Mucosa of rectum (tissue), 2 donors: ENCODE results near the gene ACSM2B.
"Not testable (repeated sequence)": the region's sequence is repeated elsewhere in the genome, so short reads cannot be mapped to it uniquely, and the experiment has no call there.

Experiments
- H3K27ac ChIP-seq, 2 donors: one replicate each; pipeline ENCODE4 v1.7.0; 2013; ENCODE audit warnings: inconsistent platforms in 2 of 2, low read depth in 2 of 2, low read length in 2 of 2
- H3K27me3 ChIP-seq, 2 donors: one replicate each; pipeline ENCODE4 v1.7.0; 2013; ENCODE audit warnings: low read length in 2 of 2; ENCODE audit not compliant: control insufficient read depth in 2 of 2, insufficient read depth in 2 of 2
- H3K36me3 ChIP-seq, 2 donors: one replicate each; pipeline ENCODE4 v1.7.0; 2013; ENCODE audit warnings: low read length in 2 of 2; ENCODE audit not compliant: control insufficient read depth in 2 of 2, insufficient read depth in 2 of 2
- H3K4me1 ChIP-seq, 2 donors: one replicate each; pipeline ENCODE4 v1.7.0; 2013; ENCODE audit warnings: low read length in 2 of 2, mild to moderate bottlenecking in 1 of 2; ENCODE audit not compliant: control insufficient read depth in 2 of 2, insufficient read depth in 2 of 2
- H3K4me3 ChIP-seq, 2 donors: one replicate each; pipeline ENCODE4 v1.7.0; 2013; ENCODE audit warnings: low read length in 2 of 2
- H3K9ac ChIP-seq, 2 donors: one replicate each; pipeline ENCODE4 v1.7.0; 2013; ENCODE audit warnings: low read length in 2 of 2, low read depth in 1 of 2, mild to moderate bottlenecking in 1 of 2
- H3K9me3 ChIP-seq, 2 donors: one replicate each; pipeline ENCODE4 v1.7.0; 2013; ENCODE audit warnings: low read length in 2 of 2; ENCODE audit not compliant: control insufficient read depth in 2 of 2
- donor health status: healthy.
- donor health status: Normal muscosa, but diverticular disease.

The ACSM2B gene

DNA sequence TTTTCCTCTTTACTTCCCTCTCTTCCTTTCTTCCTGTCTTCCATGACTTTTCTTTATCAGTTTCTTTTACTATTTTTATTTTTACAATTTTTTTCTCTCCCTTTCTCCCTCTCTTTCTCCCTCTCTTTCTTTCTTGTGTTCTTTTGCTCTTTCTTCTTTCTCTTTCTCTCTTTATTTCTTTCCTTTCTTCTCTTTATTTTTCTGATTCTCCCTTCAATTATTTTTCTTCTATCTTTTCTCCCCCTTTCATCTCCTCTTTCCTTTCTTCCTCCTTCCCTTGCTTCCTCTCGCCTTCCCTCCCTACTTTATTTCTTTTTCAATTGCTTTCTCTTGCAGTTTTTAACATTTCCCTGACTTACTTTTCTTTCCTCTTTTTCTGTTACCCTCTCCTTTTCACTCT, 39.5 kb downstream of the ACSM2B start:
- H3K27me3 ChIP-seq, H3K36me3 ChIP-seq, H3K9ac ChIP-seq, H3K4me1 ChIP-seq, H3K4me3 ChIP-seq, H3K9me3 ChIP-seq, H3K27ac ChIP-seq: not testable (repeated sequence)

DNA sequence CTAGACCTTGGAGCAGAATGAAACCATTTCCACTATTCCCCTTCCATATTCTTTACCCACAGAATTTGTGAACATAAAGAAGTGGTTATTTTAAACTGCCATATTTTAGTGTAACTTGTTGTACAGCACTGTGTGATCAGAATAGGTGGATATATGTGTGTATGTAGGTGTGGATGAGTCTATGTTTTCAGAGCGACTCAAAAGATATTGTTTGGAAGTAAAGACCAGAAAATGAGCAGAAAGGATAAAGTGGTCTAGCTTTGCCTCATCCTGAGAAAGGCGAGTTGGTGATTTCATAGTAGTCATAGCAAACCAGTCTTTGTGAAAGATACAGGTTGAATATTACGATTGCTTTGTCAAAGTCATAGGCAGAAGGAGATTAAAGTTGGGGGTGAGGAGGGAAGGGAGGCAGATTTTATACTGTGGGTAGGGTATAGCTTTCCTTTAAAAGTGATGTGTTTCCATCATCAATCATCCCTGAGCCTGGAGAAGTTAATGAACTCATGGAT, 43.8 kb downstream of the ACSM2B start:
- not testable (repeated sequence) for H3K27me3 ChIP-seq, H3K27ac ChIP-seq, H3K9me3 ChIP-seq, H3K4me1 ChIP-seq, H3K9ac ChIP-seq, H3K36me3 ChIP-seq, H3K4me3 ChIP-seq

DNA sequence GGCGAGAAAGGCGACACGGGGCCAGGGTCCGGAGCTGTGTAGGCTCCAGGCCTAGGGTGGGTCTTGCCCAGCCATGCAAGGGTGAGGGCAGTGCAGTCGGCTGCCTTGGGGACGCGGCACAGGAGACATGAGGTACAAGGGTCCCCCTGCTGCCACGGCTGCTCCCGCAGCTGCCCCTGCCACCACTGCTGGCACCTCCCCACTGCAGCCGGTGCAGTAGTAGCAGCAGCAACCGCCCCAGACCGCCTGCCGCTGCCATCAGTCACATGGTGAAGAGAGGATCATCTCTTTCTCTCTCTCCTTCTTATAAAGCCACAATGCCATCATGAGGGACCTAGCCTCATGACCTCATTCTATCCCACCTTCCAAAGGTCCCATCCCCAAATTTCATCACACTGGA, 44.4 kb downstream of the ACSM2B start:
- H3K9me3 ChIP-seq, H3K9ac ChIP-seq, H3K36me3 ChIP-seq, H3K4me1 ChIP-seq, H3K27ac ChIP-seq, H3K27me3 ChIP-seq, H3K4me3 ChIP-seq: not testable (repeated sequence)

DNA sequence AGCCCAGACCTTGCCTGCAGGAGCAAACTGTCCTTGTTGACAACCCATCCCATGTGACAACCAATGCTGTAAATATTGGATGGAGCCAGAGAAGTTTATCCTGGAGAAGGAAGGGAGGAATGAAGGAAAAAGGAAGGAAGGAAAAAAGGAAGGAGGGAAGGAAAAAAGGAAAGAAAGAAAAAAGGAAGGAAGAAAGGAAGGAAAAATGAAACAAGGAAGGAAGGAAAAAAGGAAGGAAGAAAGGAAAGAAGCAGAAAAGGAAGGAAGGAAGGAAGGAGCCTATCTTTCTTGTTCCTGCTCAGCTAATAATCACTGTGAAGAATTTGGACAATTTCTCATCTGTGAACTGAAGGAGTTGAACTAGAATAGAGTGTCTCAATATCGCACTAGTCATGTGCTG, 56.1 kb downstream of the ACSM2B start:
- Histone ChIP-seq H3K36me3 (no peaks in the 10 kb centered on the region), H3K27ac (no peak overlapping the region), H3K4me3 (no peak overlapping the region), H3K4me1 (no peaks in the 10 kb centered on the region), H3K9me3 (no peaks in the 10 kb centered on the region), H3K27me3 (no peaks in the 10 kb centered on the region), H3K9ac (no peak overlapping the region)

DNA sequence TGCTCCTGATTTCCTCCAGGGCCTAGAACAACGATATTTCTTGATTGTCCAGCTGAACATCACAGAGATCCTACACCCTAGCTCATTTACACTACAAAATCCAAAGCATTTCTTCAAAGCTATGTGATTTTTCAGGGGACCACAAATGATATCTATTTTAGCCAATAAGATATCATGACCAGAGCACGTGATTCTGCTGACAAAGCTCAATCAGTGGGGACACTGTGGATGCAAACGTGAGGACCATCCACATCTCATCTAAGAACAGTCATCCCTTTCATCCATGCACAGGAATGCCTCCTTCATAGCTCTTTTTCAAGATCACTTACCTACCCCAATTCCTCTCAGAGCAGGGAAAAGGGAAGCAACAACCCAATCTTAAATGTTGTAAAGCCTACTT, 56.9 kb downstream of the ACSM2B start:
- Histone ChIP-seq H3K36me3 (no peaks in the 10 kb centered on the region), H3K4me3 (no peak overlapping the region), H3K9me3 (no peaks in the 10 kb centered on the region), H3K27ac (no peak overlapping the region), H3K9ac (no peak overlapping the region), H3K4me1 (no peaks in the 10 kb centered on the region), H3K27me3 (no peaks in the 10 kb centered on the region)

DNA sequence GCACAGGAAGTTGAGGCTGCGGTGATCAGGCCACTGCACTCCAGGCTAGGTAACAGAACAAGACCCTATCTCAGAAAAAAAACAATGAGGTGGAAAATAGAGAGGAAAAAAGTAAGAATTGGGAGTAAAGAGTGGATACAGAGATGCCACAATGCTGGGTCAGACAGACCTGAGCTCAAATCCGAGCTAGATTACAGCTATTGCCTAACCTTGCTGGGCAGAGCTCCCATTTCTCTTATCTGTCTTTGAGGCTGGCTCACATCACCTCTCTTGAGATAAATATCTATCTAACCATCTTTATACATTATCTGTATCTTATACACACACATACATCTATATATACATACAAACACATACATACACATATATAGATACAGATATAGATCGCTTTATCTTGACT, 59.0 kb downstream of the ACSM2B start:
- Histone ChIP-seq H3K4me3 (no peak overlapping the region), H3K27ac (no peak overlapping the region), H3K36me3 (no peaks in the 10 kb centered on the region), H3K27me3 (no peaks in the 10 kb centered on the region), H3K4me1 (no peaks in the 10 kb centered on the region), H3K9me3 (no peaks in the 10 kb centered on the region), H3K9ac (no peak overlapping the region)

DNA sequence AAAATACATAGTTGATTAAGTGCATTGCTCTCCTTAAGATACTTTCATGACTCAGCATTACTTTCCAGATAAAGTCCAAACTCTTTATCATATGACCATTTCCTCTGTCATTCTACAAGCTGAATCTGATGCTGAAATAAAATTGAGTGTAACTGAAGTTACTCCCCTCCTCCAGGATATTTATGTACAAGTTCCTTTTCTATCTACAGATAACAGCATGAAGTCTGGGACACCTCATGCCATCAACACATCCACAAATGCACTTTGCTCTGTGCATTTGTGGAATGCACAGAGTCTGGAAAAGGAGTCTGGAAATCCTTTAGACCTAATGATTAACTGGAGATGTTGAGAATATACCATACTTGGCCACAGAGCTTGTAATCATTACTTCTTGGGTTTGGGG, 60.5 kb downstream of the ACSM2B start:
- H3K36me3 ChIP-seq, result no peaks in the 10 kb centered on the region
- no peaks in the 10 kb centered on the region for H3K9me3 ChIP-seq
- no peaks in the 10 kb centered on the region for H3K27me3 ChIP-seq
- H3K27ac ChIP-seq, result no peak overlapping the region
- H3K9ac ChIP-seq, result no peak overlapping the region
- no peak overlapping the region for H3K4me3 ChIP-seq
- H3K4me1 ChIP-seq, result no peaks in the 10 kb centered on the region

DNA sequence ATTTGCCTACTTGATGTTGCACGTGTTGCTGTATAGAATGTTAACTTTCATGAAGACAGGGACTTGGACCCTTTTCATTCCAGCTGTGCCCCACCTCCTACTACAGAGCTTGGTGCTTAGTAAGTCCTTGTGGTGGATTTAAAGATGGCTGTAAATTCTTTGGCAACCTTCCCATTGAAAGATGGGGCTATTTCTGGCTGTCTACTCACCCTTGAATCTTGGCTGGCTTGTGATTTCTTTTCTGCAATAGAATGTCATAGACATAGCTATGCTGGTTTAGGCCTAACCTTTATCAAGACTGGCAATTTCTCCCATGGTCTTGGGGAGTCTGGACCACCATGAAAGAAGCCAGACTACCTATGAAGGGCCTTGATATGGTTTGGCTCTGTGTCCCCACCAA, 65.8 kb downstream of the ACSM2B start:
- no peak overlapping the region for H3K4me3 ChIP-seq
- peaks cover 0 to 4% of the 10 kb centered on the region in 2 donors for H3K9me3 ChIP-seq

DNA sequence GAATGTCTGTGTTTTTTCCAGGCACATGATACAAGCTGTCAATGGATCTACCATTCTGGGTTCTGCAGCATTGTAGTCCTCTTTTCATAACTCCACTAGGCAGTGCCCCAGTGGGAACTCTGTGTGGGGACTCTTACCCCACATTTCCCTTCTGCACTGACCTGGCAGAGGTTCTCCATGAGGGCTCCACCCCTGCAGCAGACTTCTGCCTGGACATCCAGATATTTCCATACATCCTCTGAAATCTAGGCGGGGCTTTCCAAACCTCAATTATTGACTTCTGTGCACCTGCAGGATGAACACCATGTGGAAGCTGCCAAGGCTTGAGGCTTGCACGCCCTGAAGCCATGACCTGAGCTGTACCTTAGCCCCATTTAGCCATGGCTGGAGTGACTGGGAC, 68.9 kb downstream of the ACSM2B start:
- Histone ChIP-seq H3K27ac (no peak overlapping the region), H3K36me3 (no peaks in the 10 kb centered on the region), H3K4me1 (no peaks in the 10 kb centered on the region), H3K27me3 (no peaks in the 10 kb centered on the region), H3K4me3 (no peak overlapping the region), H3K9me3 (peaks cover 0 to 4% of the 10 kb centered on the region in 2 donors), H3K9ac (no peak overlapping the region)

More for the DNA sequence above, 65.8 kb downstream of the ACSM2B start:
- H3K36me3 ChIP-seq, result no peaks in the 10 kb centered on the region
- no peaks in the 10 kb centered on the region for H3K4me1 ChIP-seq
- no peak overlapping the region for H3K9ac ChIP-seq
- H3K27me3 ChIP-seq, result no peaks in the 10 kb centered on the region
- H3K27ac ChIP-seq, result no peak overlapping the region

DNA sequence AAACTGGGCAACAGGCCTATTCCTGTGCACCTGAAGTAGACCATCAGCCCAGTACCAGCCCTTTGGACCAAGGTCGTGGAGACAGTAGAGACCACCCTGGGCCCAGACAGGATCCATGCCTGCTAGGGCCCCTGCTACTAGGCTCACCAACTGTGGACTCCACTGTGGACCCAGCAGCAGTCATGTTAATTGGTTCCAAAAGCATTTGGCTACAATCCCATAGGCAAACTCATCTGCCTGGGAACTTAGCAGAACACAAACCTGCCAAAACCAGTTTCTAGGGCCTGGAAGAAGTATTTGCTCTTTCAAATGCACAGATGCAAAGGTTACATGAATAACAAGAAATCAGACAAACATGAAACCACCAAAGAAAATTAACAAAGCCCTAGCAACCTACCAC, 71.7 kb downstream of the ACSM2B start:
- Histone ChIP-seq H3K9me3 (peaks cover 0 to 4% of the 10 kb centered on the region in 2 donors), H3K27me3 (no peaks in the 10 kb centered on the region), H3K4me3 (no peak overlapping the region), H3K4me1 (no peaks in the 10 kb centered on the region), H3K27ac (no peak overlapping the region), H3K36me3 (no peaks in the 10 kb centered on the region), H3K9ac (no peak overlapping the region)

DNA sequence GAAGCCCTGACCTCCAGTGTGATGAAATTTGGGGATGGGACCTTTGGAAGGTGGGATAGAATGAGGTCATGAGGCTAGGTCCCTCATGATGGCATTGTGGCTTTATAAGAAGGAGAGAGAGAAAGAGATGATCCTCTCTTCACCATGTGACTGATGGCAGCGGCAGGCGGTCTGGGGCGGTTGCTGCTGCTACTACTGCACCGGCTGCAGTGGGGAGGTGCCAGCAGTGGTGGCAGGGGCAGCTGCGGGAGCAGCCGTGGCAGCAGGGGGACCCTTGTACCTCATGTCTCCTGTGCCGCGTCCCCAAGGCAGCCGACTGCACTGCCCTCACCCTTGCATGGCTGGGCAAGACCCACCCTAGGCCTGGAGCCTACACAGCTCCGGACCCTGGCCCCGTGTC, 84.7 kb downstream of the ACSM2B start:
- not testable (repeated sequence) for H3K9me3 ChIP-seq, H3K4me3 ChIP-seq, H3K27me3 ChIP-seq, H3K4me1 ChIP-seq, H3K27ac ChIP-seq, H3K9ac ChIP-seq, H3K36me3 ChIP-seq
